ENCODE results near the gene UQCR11.
"Not testable (repeated sequence)": the region's sequence is repeated elsewhere in the genome, so short reads cannot be mapped to it uniquely, and the experiment has no call there.

The UQCR11 gene

GRCh38 chr19:1605236-1606137 is at the start of gene UQCR11:
Gene UQCR11 (minus strand): TSS chr19:1605462. CDS start chr19:1605409, 53 bp downstream.
- DNase-seq, result peak; percentile 98

DNA sequence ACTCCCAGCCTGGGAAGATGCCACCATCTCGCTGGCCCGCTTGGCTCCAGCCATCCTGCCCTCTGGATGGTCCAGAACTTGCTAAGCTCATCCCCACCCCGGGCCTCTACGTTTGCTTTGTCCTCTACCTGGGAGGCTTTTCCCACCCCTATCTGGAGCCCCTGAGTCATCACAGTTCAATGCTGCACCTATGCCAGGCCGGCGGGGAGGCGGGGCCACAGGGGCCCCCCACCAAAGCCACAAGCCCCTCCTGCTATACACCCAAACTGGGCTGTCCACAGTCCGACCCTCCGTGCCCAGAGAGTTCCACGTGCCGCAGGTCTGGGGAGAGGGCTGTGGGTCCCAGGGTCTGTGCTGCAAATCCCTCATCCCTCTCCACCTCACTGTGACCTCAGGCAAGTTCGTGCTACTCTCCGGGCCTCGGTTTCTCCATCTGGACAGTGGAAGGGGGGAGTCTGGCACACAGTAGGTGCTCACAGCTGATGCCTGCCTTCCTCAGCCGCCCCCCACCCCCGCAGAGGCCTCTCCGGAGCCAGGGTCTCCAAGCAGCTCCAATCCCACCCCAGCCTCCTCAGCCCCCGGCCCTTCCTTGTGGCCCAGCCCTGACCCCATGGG is 49.0 kb upstream of the UQCR11 start:
- no peak for DNase-seq

- DNase-seq, result no peak
Measured at GRCh38 chr19:1653300-1653628, 48.0 kb upstream of the UQCR11 start.

- peak; percentile 99 for DNase-seq
Measured at GRCh38 chr19:1652471-1653299, 47.4 kb upstream of the UQCR11 start, which contains the start of gene TCF3. Gene TCF3 (minus strand): TSS chr19:1652615. CDS start chr19:1650248, 2,367 bp downstream.

DNA sequence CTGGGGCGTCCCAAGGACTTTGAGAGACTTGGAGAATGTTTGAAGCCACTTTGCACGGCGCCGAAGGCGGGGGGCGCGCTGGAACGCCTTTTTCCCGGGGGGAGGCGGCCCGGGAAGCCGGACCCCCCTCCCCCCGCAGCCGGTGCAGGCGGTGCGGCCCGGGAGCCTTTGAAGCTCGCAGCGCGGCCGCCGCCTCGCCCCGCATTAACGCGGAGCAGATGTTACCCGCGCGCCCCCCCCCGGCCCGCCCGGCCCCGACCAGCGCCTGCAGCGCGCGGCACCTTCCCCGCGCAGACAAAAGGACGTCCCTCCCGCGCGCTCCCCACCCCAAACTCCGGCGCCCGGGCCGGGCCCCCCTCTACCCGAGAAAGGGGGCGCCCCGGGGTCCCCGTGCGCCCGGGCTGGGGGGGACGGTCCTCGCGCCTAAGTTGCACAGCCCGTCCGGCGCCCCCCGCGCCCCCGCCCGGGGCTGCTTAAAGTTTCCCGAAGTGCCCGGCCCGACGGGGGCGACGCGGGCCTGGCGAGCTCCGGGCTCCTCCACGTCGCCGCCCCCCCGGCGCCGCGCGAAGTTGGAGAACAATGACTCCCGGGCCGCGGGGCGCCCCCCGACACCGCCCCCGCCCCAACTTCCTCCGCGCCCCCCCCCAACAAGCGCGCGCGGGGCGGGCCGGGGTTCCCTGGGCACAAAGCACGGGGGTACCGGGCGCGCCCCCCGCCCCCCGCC is 46.5 kb upstream of the UQCR11 start:
- peak; percentile 70 for DNase-seq

DNA sequence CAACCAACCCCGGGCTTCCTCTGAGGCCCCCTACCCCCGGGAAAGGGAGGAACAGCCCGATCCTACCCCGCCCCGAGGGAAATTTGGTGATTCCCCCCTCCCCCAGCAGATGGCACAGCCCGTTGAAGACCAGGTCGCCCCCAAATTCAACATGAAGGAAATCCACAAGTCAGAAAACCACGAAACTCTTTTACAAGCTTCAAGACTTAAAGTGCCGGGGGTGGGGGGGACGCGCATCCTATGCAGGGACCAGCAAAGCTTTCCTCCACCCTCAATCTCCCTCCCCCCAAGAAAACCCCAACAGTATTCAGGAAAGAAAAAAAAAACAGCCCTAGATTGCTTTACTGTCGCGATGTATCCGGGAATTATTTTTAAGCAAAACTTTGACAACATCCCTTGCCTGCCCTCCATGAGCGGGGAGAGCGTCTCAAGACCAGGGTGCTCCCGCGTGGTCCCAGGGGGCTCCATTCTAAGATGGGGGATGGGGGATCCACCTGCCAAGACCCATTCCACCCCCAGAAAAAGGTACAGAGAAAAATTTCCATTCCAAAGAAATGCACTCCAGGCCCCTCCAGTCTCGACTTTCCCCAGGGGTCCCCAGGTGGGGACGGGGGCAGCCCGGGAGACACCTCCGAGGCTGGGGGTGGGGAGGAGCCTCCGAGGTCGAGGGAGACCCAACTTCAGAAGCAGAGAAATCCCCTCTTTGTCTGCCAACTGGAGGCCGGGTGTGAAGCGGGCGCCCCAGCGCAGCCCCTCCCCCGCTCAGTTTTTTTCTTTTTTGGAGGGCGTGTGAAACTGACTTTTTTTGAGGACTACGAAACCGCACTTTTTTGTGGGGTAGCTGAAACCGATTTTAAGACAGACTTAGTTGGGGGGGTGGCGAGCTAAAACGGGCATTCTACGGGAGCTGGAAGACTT is 45.6 kb upstream of the UQCR11 start:
- DNase-seq, result peak; percentile 82

DNA sequence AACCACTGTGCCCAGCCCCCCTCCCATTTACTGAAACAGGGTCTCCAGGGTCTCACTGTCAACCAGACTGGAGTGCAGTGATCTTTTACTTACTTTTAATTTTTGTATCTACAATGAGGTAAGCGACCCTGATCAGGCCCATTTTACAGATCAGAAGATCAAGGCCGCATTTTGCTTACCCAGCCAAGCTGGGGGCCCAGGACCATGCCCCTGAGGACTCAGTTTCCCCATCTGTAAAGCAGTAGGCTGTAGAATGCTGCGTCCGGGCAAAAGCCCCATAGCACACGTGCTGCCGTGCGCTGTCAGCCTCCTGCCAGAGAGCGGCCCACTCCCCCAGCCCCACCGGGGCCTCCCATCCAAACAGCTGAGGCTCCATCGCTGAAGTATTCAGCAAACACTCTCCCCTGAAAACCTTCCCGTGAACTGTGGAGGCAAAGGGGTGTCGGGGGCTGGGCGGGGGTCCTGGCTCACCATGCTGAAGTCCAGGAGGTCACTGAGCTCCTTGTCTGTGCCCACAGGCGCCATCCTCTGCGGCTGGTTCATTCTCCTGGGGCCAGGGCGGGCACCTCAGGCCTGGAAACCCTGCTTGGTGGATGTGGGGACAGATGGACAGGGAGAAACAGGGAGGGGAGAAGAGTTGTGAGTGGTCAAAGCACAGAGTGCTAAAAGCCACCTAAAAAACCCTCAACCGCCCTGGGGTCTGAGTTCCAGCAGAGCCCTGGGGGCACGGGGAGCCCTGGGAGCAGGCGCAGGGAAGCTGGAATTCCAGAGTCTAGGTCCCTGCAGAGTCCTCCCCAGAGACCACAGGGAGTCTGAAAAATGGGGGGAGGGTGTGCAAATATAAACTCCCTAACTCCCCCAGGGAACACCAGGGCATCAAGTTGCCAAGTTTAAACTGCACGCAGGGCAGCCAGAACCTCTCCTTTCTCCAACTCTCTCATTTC is 44.7 kb upstream of the UQCR11 start:
- DNase-seq, result no peak

DNA sequence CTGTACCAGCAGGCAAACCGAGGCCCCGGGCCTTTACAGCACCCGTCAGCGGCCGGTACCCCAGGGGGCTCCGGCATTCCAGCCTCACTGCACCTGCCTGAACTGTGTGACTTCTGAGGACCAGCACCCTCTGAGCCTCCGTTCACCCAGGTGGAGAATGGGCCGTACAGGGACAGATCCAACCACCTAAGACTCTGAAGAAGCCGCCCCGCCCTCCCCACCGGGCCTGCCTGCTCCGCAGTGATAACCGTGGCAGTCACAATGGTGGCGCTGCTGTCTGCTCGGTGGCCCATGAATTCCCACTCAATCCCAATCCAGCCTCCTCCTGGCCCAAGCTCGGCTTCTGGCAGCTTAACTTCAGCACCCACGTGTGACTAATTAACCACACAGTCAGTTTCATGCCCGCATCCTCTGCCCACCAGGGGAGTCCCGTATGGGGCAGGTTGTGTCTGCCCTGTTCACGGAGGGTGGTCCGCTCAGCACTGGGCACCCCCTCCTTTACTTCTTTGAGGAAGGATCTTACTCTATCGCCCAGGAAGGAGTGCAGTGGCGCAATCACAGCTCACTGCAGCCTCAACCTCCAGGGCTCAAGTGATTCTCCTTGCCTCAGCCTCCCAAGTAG is 43.8 kb upstream of the UQCR11 start:
- peak; percentile 37 for DNase-seq

DNA sequence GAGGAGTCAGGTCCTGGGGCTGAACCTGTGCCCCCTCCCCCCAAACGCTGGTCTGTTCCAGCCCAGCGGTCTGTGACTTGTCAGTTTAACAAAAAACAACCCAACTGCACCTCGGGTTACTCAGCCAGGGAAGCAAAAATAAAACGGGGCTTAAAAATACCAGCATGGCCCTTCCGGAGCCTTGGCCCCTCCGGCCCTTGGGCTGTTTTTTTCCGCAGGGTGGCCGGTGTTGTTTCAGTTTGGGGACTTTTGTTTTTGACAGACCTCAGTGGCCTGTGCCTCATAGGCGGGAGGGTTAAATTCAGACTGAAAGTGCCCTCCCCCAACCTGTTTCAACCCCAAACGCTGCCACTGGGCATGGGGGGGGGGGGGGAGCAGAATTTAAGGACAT is 43.2 kb upstream of the UQCR11 start:
- no peak for DNase-seq

- no peak for DNase-seq
Measured at GRCh38 chr19:1647501-1648458, 42.5 kb upstream of the UQCR11 start.

- DNase-seq, result no peak
Measured at GRCh38 chr19:1646659-1647453, 41.6 kb upstream of the UQCR11 start.

DNA sequence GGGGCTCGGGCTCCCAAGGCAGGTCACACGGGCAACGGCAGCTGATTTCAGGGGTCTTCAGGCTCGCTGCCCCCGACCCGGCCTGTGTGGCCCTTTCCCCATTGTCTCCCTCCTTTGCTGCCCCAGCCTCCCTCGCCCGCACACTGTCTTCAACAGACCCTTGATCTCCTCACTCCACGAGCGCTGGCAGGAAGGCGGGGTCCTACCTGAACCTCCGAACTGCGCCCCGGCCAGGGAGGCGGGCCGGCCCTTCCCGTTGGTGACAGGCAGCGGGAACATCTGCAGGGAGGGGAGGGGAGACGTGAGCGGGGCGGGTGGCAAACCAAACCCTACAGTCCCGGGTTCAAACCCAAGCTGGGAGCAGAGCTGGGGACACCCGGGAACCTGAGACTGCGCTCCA is 40.9 kb upstream of the UQCR11 start:
- no peak for DNase-seq

GRCh38 chr19:1645299-1645698 is 40.0 kb upstream of the UQCR11 start:
- DNase-seq, result no peak

GRCh38 chr19:1644070-1644469 is 38.8 kb upstream of the UQCR11 start:
- DNase-seq, result no peak

- DNase-seq, result not testable (repeated sequence)
Measured at GRCh38 chr19:1640893-1641448, 35.7 kb upstream of the UQCR11 start.

DNA sequence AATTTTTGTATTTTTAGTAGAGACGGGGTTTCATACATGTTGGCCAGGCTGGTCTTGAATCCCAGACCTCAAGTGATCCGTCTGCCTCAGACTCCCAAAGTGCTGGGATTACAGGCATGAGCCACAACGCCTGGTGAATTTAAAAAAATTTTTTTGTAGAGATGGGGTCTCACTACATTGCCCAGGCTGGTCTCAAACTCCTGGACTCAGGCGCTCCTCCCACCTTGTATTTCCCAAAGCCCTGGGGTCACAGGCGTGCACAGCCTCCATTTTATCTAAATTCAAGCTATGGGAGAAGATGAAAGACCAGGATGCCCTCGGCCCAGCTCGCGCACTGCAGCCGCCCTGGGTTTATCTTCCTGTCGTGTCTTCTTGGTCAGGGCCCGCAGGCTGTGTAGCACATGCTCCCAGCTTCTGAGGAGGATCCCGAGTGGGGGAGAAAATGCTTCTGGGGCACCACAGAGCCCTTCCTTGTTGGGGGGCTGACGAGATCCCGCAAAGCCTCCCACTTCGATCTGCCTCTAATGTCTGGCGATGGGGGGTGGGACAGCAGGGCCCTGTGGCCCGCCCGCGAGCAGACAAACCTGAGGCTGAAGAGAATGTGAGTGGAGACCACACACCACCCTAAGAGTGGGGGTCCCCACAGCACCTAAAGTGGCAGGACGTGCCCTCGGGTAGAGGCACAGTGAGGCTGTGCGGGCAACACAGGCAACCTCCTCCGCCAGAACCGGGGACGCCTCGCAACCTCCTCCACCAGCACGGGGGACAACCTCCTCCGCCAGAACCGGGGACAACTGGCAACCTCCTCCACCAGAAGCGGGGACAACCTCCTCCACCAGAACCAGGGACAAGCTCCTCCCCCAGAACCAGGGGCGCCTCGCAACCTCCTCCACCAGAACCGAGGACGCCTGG is 31.3 kb upstream of the UQCR11 start:
- no peak for DNase-seq

DNA sequence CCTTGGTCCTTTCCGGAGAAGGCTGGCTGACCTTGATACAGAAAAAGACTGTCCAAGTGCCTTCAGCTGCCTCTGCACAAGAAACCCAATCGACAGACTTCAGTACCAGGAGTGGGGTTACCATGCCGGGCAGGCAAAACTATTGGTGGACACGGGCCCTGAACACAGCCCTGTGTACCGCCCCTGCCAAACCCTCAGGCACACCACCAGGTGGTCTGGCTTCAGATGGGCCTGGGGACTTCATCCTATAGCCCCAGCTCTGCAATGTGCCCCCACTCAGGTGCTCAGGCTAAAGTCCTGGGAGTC is 29.6 kb upstream of the UQCR11 start:
- DNase-seq, result no peak

All from hematopoietic multipotent progenitor cell treated with erythropoietin and hydrocortisone succinate and interleukin-3 and kit ligand, for 4 days (in vitro differentiated cells).